HG03469 (cell line): ENCODE results near the gene FFAR1.

Experiments
- ATAC-seq: cut with Tn5 transposase; IDR thresholded peaks from one replicate; pipeline ENCODE4 v1.9.1; 2021; ENCODE audit warnings: mild to moderate bottlenecking, moderate library complexity, moderate number of reproducible peaks; ENCODE audit not compliant: unreplicated experiment

The FFAR1 gene

DNA sequence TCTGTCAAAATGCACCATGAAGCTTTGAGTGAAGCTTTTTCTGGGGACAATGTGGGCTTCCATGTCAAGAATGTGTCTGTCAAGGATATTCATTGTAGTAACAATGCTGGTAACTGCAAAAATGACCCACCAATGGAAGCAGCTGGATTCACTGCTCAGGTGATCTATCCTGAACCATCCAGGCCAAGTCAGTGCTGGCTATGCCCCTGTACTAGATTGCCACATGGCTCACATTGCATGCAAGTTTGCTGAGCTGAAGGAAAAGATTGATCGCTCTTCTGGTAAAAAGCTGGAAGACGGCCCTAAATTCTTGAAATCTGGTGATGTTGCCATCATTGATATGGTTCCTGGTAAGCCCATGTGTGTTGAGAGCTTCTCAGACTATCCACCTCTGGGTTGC lies 35.8 kb downstream of the FFAR1 start:
- no peak for ATAC-seq

DNA sequence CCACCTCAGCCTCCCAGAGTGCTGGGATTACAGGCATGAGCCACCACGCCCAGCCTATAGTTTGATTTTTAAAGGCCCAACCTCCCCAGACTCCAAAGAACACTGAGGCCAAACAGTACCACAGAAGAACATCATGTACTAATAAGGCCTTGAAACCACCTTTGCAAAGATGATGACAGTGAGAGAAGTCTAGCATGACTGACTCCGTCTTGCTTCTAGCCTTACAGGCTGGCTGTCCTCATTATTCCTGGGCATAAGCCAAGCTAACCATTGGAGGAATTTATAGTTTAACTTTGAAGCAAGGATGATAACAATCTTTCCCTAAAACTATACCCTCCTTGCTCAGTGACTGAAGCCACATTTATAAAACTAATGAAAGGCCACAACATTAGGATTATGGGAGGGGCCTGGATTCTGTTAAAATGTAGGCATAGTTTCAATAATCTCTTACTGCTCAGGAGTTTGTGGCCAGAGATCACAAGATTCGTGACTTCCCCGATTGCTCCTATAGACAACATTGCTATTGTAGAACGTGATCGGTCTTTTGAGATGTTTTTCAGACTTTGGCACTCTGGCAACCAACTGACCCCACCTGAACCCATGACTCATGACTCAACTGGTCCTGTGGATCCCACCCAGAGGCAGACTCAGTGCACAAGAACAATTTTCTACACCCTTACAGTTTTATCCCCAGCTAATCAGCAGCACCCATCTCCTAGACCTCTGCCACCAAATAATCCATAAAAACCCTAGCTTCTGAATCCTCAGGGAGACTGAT lies 40.8 kb downstream of the FFAR1 start:
- no peak for ATAC-seq

DNA sequence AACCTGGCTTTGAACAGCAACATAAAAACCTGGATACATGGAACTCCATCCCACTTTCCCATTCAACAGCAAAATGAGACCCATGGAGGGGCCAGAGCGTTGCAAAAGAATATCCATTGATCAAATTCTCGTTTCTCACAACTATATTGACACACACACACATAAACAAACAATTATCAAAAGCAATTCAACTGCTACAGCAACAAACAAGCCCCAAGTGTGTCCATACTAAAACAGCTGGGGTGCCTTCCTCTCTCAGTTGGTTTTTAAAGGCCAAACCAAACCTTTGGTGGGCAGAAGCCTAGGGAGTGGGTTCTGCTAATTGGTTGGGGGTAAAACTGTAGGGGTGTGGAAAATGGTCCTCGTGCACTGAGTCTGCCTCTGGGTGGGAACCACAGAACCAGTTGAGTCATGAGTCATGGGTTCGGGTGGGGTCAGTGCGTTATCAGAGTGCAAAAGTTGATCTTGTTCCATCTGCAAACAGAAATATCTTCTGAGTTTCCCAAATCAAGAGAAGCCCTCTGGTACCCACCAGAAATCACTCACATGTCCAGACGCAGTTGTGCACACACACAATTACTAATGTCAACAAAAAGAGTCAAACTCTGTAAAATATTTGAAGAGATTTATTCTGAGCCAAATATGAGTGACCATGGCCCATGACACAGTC lies 41.6 kb downstream of the FFAR1 start:
- ATAC-seq = no peak

DNA sequence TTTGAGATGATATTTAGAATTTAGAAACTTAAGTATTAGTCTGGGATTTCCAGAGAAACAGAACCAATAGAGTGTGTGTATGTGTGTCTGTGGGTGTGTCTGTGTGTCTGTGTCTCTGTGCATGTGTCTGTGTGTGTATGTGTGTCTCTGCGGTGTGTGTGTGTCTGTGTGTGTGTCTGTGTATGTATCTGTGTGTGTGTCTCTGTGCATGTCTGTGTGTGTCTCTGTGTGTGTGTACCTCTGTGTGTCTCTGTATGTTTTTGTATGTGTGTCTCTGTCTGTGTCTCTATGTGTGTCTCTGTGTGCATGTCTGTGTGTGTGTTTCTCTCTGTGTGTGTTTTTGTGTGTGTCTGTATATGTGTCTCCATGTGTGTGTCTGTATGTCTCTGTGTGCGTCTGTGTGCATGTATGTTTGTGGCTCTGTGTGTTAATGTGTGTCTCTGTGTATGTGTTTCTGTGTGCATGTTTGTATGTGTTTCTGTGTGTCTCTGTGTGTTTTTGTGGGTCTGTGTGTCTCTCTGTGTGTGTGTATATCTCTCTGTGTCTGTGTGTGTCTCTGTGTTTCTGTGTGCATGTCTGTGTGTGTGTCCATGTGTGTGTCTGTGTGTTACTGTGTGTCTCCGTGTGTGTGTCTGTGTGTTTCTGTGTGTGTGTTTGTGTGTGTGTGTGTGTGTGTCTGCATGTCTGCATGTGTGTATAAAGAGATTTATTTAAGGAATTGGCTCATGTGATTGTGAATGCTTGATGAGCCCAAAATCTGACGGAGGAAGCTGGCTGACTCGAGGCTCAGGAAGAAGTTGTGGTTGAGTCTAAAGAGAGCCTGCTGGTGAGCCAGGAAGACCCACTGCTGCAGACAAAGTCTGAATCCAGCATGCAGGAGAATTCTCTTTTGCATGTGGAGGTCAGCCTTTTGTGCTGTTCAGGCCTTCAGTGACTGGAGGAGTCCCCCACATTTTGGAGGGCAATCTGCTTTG lies 45.3 kb downstream of the FFAR1 start:
- ATAC-seq = no peak

DNA sequence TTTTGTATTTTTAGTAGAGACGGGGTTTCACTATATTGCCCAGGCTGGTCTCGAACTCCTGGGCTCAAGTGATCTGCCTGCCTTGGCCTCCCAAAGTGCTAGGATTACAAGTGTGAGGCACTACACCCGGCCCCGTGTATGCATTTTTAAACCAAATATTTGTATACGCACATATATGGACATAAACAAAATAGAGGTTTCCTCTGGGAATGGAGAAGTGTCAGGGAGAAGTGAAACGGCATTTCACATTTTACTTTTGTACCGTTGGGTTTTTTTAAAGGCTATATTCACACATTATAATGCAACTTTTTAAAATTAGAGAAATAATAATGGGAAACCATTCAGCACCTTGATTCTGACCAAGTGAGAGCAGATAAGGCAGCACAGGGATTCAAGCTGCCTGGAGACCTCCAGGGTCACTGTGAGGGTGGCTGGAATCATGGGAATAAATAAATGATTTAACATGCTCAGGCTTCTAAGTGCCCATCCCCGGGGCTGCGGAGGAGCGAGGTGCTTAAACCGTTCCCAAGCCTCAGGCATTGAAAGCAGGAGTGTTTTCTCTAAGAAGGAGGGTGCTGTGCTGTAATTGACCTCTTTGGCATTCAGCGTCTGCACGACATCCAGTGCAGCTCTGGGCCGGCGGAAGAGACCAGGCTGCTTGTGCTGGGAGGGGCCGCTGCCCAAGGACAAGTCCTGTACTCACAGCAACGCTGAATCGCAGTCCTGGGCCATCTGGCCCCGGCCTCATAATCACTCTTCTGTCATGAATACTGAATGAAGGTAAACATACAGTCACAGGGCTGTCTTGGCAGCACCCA lies 47.9 kb downstream of the FFAR1 start:
- ATAC-seq = no peak

DNA sequence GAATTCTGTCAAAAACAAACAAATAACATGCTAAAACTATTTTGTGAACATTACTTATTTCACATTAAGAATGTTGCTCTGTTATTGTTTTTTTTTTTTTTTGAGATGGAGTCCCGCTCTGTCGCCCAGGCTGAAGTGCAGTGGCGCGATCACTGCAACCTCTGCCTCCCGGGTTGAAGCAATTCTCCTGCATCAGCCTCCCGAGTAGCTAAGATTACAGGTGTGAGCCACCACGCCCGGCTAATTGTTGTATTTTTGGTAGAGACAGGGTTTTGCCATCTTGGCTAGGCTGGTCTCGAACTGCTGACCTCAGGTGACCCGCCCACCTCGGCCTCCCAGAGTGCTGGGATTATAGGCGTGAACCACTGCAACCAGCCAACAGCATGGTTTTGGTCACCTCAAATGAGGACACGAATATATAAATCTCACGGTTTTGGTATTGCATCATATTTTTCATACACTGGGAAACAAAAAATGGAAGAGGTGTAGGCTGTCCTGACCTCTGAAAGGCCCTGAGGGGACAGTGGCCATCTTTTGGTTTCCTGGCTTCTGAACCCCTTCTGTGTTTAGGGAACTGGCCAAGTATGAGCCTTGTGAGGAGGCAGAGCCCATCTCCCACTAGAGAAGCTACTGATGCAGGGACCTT lies 48.7 kb downstream of the FFAR1 start:
- no peak for ATAC-seq

DNA sequence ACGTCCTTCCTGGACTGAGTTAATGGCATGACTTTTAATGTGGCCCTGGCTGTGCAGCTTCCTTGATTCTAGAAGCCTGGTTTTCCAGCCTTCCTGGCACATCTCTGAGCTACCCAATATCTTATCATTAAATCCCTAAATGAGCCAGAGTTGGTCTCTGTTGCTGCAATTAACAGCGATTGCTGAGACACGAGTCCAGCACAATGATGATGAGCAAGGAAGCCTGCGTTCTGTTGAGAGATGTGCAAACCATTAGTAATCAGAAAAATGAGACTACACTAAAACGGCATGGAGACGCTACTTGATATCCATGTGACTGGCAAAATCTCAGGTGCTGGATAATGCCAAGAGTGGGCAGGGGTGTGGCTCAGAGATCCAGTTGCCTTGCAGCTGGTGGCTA lies 49.4 kb downstream of the FFAR1 start:
- no peak for ATAC-seq
